Loucy (cell line): ENCODE results near the gene PPM1F.
"Not testable (repeated sequence)": the region's sequence is repeated elsewhere in the genome, so short reads cannot be mapped to it uniquely, and the experiment has no call there.

Experiments used
- H2AFZ ChIP-seq: fragments of 200-600 bp; sonication (generic); 2 replicates; pipeline ENCODE4 v1.6.0; 2016; ENCODE audit warnings: antibody characterized with exemption, mild to moderate bottlenecking, low read length, moderate library complexity
- H3F3A ChIP-seq: fragments of 200-600 bp; 2 replicates; pipeline ENCODE4 v1.6.0; 2016; ENCODE audit warnings: antibody characterized with exemption, low read depth, mild to moderate bottlenecking
- H3K27me3 ChIP-seq: fragments of 200-600 bp; sonication (generic); 2 replicates; pipeline ENCODE4 v1.6.1; 2014; ENCODE audit warnings: low read length, mild to moderate bottlenecking; ENCODE audit not compliant: insufficient read depth, poor library complexity, severe bottlenecking
- H3K36me3 ChIP-seq: fragments of 200-600 bp; sonication (generic); 2 replicates; pipeline ENCODE4 v1.6.1; 2016; ENCODE audit warnings: low read length; ENCODE audit not compliant: insufficient read depth
- H3K4me1 ChIP-seq: fragments of 200-600 bp; sonication (generic); 2 replicates; pipeline ENCODE4 v1.5.1; 2014; ENCODE audit warnings: low read length, mild to moderate bottlenecking; ENCODE audit not compliant: insufficient read depth, poor library complexity, severe bottlenecking
- H3K4me2 ChIP-seq: fragments of 200-600 bp; sonication (generic); 2 replicates; pipeline ENCODE4 v1.6.0; 2014; ENCODE audit warnings: antibody characterized with exemption, low read length, low read depth, mild to moderate bottlenecking; ENCODE audit not compliant: poor library complexity, severe bottlenecking
- H3K4me3 ChIP-seq: fragments of 200-600 bp; sonication (generic); 2 replicates; pipeline ENCODE4 v1.5.1; 2014; ENCODE audit warnings: low read length, mild to moderate bottlenecking, mixed read lengths; ENCODE audit not compliant: poor library complexity, severe bottlenecking
- H3K79me2 ChIP-seq: fragments of 200-600 bp; sonication (generic); 2 replicates; pipeline ENCODE4 v1.6.1; 2014; ENCODE audit warnings: low read length; ENCODE audit not compliant: insufficient read depth
- H3K9ac ChIP-seq: fragments of 200-600 bp; sonication (generic); 2 replicates; pipeline ENCODE4 v1.6.0; 2014; ENCODE audit warnings: mild to moderate bottlenecking, low read depth, low read length, moderate library complexity; ENCODE audit not compliant: poor library complexity, severe bottlenecking
- H3K9me2 ChIP-seq: fragments of 200-600 bp; sonication (generic); replicated peaks from 2 replicates; pipeline ENCODE4 v1.6.1; 2016; ENCODE audit warnings: low read depth, low read length, mixed read lengths
- H3K9me3 ChIP-seq: fragments of 200-600 bp; sonication (generic); 2 replicates; pipeline ENCODE4 v1.6.1; 2014; ENCODE audit warnings: mild to moderate bottlenecking, antibody characterized with exemption, low read length, low read depth; ENCODE audit not compliant: insufficient read depth
- H4K20me1 ChIP-seq: fragments of 200-600 bp; sonication (generic); 2 replicates; pipeline ENCODE4 v1.6.0; 2014; ENCODE audit warnings: antibody characterized with exemption, low read length, mild to moderate bottlenecking; ENCODE audit not compliant: insufficient read depth, poor library complexity, severe bottlenecking
- CTCF ChIP-seq: fragments of 200-600 bp; sonication (generic); conservative IDR thresholded peaks from 2 replicates; pipeline ENCODE4 v1.5.1; 2014; ENCODE audit warnings: mild to moderate bottlenecking, antibody characterized with exemption, low read length
- EZH2phosphoT487 ChIP-seq: fragments of 200-600 bp; IDR thresholded peaks from 2 replicates; pipeline ENCODE4 v1.6.1; 2018; ENCODE audit warnings: antibody characterized with exemption, mild to moderate bottlenecking, moderate library complexity, borderline replicate concordance

The PPM1F gene

DNA sequence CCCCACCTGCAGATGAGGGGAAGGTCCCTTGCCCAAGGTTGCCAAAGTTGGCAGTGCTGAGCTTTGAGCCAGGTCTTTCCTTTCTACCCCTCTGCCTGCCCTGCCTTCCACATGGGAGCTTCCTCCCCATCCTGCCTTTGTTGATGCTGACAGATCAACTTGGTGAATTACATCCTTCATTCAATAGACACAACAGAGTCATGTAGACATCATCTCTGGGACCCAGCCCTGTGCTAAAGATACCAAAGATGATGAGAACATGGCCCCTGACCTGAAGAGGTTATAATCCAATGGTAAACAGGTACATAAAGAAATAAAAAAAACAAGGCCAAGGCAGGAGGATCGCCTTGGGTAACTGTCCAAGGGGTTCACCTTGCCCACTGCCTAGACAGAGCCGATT is 42.8 kb downstream of the PPM1F start:
- no peak overlapping the region for H3K9ac ChIP-seq
- H3K36me3 ChIP-seq, result no peaks in the 10 kb centered on the region
- H3F3A ChIP-seq, result no peaks in the 10 kb centered on the region
- H3K4me2 ChIP-seq, result no peak overlapping the region
- TF ChIP-seq EZH2phosphoT487 (no peak), CTCF (no peak)
- H4K20me1 ChIP-seq, result no peaks in the 10 kb centered on the region
- H3K79me2 ChIP-seq, result no peaks in the 10 kb centered on the region
- no peak overlapping the region for H2AFZ ChIP-seq
- no peaks in the 10 kb centered on the region for H3K9me3 ChIP-seq
- no peak overlapping the region for H3K4me3 ChIP-seq
- H3K27me3 ChIP-seq, result no peaks in the 10 kb centered on the region
- H3K4me1 ChIP-seq, result no peaks in the 10 kb centered on the region
- H3K9me2 ChIP-seq, result no peaks in the 10 kb centered on the region

GRCh38 chr22:21907638-21908522 is 44.8 kb downstream of the PPM1F start:
- H3K36me3 ChIP-seq, result no peaks in the 10 kb centered on the region
- no peak for TF ChIP-seq EZH2phosphoT487
- TF ChIP-seq CTCF, result no peak
- no peak overlapping the region for H3K4me2 ChIP-seq
- H3K9me3 ChIP-seq, result no peaks in the 10 kb centered on the region
- H3K9ac ChIP-seq, result no peak overlapping the region
- H3K79me2 ChIP-seq, result no peaks in the 10 kb centered on the region
- no peaks in the 10 kb centered on the region for H3K27me3 ChIP-seq
- no peaks in the 10 kb centered on the region for H3K4me1 ChIP-seq
- H4K20me1 ChIP-seq, result no peaks in the 10 kb centered on the region
- no peak overlapping the region for H2AFZ ChIP-seq
- no peaks in the 10 kb centered on the region for H3F3A ChIP-seq
- no peak overlapping the region for H3K4me3 ChIP-seq
- no peaks in the 10 kb centered on the region for H3K9me2 ChIP-seq

DNA sequence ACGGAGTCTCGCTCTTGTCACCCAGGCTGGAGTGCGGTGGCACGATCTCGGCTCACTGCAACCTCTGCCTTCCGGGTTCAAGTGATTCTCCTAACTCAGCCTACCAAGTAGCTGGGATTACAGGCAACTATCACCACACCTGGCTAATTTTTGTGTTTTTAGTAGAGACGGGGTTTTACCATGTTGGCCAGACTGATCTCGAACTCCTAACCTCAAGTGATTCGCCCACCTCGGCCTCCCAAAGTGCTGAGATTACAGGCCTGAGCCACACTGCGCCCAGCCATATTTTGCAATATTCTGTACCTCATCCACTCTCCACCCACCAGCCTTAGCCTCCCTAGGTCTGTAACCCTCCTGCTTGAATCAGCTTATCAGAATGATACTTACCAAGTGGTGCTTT is 47.4 kb downstream of the PPM1F start:
- not testable (repeated sequence) for H3F3A ChIP-seq, H3K9me2 ChIP-seq, H3K4me3 ChIP-seq, H2AFZ ChIP-seq, H3K4me1 ChIP-seq, H4K20me1 ChIP-seq, H3K79me2 ChIP-seq, H3K36me3 ChIP-seq, H3K9me3 ChIP-seq, H3K9ac ChIP-seq, H3K4me2 ChIP-seq, H3K27me3 ChIP-seq
